Ishikawa (cell line): ENCODE data around the gene CLASP1.

Source experiments
- CEBPB ChIP-seq: IDR thresholded peaks from 2 replicates; pipeline ENCODE4 v1.6.1; 2012
- EGR1 ChIP-seq: IDR thresholded peaks from 2 replicates; pipeline ENCODE4 v1.6.1; 2012
- EP300 ChIP-seq: IDR thresholded peaks from 2 replicates; pipeline ENCODE4 v1.6.1; 2012; ENCODE audit warnings: borderline replicate concordance
- FOXM1 ChIP-seq: IDR thresholded peaks from 2 replicates; pipeline ENCODE4 v1.6.1; 2012; ENCODE audit warnings: low read depth, borderline replicate concordance
- YY1 ChIP-seq: IDR thresholded peaks from 2 replicates; pipeline ENCODE4 v1.6.1; 2012; ENCODE audit warnings: low read depth
- TF ChIP-seq, protein P1 (sequence below): IDR thresholded peaks from 2 replicates; pipeline ENCODE4 v1.6.1; 2012

DNA sequence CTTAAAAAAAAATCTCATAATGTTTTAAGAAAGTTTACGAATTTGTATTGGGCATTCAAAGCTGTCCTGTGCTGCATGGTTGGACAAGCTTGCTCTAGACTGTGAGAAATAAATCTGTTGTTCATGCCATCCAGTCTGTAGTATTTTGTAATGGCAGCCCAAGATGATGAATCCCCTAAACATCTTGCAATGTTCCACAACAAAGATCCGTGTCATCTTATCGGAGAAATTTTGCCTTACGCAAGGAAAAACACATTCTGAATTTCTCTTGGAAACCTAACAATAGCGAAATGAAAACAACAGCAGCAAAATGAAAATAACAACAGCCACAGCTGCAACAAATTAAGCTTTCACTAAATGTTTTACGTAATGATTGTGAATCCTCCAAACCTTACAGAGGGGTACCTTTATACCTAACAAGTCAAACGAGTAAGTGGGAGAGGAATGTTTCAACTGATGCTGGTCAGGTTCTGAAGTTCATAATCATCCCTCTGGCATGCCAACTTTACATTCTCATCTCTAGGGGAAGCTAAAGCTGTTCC is 194.6 kb downstream of the CLASP1 start:
- no peak for TF ChIP-seq CEBPB
- TF ChIP-seq YY1: no peak
- TF ChIP-seq, protein P1, sequence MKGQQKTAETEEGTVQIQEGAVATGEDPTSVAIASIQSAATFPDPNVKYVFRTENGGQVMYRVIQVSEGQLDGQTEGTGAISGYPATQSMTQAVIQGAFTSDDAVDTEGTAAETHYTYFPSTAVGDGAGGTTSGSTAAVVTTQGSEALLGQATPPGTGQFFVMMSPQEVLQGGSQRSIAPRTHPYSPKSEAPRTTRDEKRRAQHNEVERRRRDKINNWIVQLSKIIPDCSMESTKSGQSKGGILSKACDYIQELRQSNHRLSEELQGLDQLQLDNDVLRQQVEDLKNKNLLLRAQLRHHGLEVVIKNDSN: no peak
- no peak for TF ChIP-seq FOXM1
- TF ChIP-seq EGR1: no peak
- TF ChIP-seq EP300: no peak
